Neural cell (in vitro differentiated cells): Measurements from ENCODE around the gene SNX33.
"Not testable (repeated sequence)": the region's sequence is repeated elsewhere in the genome, so short reads cannot be mapped to it uniquely, and the experiment has no call there.

Experiments used
- EP300 ChIP-seq: fragments of 450-650 bp; conservative IDR thresholded peaks from 2 replicates; pipeline ENCODE4 v1.6.1; 2014; ENCODE audit warnings: antibody characterized with exemption, mild to moderate bottlenecking, moderate library complexity; ENCODE audit not compliant: poor library complexity, severe bottlenecking
- EZH2 ChIP-seq: fragments of 200-600, 300-800 bp; shearing (Covaris generic), sonication (generic); IDR thresholded peaks from 2 replicates; pipeline ENCODE4 v1.6.1; 2014; ENCODE audit warnings: antibody characterized with exemption, low read length, borderline replicate concordance, mild to moderate bottlenecking; ENCODE audit not compliant: insufficient read depth, poor library complexity, severe bottlenecking
- POLR2AphosphoS5 ChIP-seq: IDR thresholded peaks from 2 replicates; pipeline ENCODE4 v1.6.1; 2012
- RAD21 ChIP-seq: fragments of 450-650 bp; conservative IDR thresholded peaks from 2 replicates; pipeline ENCODE4 v1.6.1; 2014; ENCODE audit warnings: antibody characterized with exemption, mild to moderate bottlenecking, moderate library complexity
- REST ChIP-seq: IDR thresholded peaks from 2 replicates; pipeline ENCODE4 v1.6.1; 2012; ENCODE audit warnings: borderline replicate concordance
- TAF1 ChIP-seq: IDR thresholded peaks from 2 replicates; pipeline ENCODE4 v1.6.1; 2012; ENCODE audit warnings: low read depth
- TF ChIP-seq, protein P1 (sequence below): fragments of 450-650 bp; IDR thresholded peaks from 2 replicates; pipeline ENCODE4 v1.5.1; 2014; ENCODE audit warnings: antibody characterized with exemption, mild to moderate bottlenecking, moderate library complexity; ENCODE audit not compliant: poor library complexity, severe bottlenecking

GRCh38 chr15:75689429-75689828, 41.7 kb downstream of the SNX33 start:
- TF ChIP-seq, protein P1, sequence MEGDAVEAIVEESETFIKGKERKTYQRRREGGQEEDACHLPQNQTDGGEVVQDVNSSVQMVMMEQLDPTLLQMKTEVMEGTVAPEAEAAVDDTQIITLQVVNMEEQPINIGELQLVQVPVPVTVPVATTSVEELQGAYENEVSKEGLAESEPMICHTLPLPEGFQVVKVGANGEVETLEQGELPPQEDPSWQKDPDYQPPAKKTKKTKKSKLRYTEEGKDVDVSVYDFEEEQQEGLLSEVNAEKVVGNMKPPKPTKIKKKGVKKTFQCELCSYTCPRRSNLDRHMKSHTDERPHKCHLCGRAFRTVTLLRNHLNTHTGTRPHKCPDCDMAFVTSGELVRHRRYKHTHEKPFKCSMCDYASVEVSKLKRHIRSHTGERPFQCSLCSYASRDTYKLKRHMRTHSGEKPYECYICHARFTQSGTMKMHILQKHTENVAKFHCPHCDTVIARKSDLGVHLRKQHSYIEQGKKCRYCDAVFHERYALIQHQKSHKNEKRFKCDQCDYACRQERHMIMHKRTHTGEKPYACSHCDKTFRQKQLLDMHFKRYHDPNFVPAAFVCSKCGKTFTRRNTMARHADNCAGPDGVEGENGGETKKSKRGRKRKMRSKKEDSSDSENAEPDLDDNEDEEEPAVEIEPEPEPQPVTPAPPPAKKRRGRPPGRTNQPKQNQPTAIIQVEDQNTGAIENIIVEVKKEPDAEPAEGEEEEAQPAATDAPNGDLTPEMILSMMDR = not testable (repeated sequence)
- not testable (repeated sequence) for TF ChIP-seq EP300, TAF1, EZH2, REST, RAD21, POLR2AphosphoS5
